IPS-18a (cell line): ENCODE results near the gene PCDHGA8.
A peak's percentile ranks its signal among the peaks of the same experiment; 100 is the strongest.
"Not testable (repeated sequence)": the region's sequence is repeated elsewhere in the genome, so short reads cannot be mapped to it uniquely, and the experiment has no call there.

Experiments
- H3K27ac ChIP-seq: one replicate; pipeline ENCODE4 v1.5.1; 2013; ENCODE audit warnings: low read length
- H3K27me3 ChIP-seq: one replicate; pipeline ENCODE4 v1.6.1; 2013; ENCODE audit warnings: mild to moderate bottlenecking, low read length; ENCODE audit not compliant: control insufficient read depth, insufficient read depth
- H3K36me3 ChIP-seq: one replicate; pipeline ENCODE4 v1.6.1; 2013; ENCODE audit warnings: low read depth, low read length; ENCODE audit not compliant: control insufficient read depth
- H3K4me1 ChIP-seq: one replicate; pipeline ENCODE4 v1.6.1; 2013; ENCODE audit warnings: low read depth, low read length; ENCODE audit not compliant: control insufficient read depth
- H3K4me3 ChIP-seq: one replicate; pipeline ENCODE4 v1.5.1; 2013; ENCODE audit warnings: low read length
- H3K9ac ChIP-seq: one replicate; pipeline ENCODE4 v1.6.1; 2013; ENCODE audit warnings: mild to moderate bottlenecking, low read length, moderate library complexity
- H3K9me3 ChIP-seq: one replicate; pipeline ENCODE4 v1.6.1; 2013; ENCODE audit warnings: low read depth, low read length; ENCODE audit not compliant: control insufficient read depth

PCDHGA8 gene

GRCh38 chr5:141414548-141415274 lies 22.3 kb downstream of the PCDHGA8 start:
- not testable (repeated sequence) for H3K36me3 ChIP-seq, H3K27ac ChIP-seq, H3K4me1 ChIP-seq, H3K27me3 ChIP-seq, H3K9ac ChIP-seq, H3K4me3 ChIP-seq
- peaks cover 16% of the 10 kb centered on the region for H3K9me3 ChIP-seq

GRCh38 chr5:141415275-141415618 lies 22.8 kb downstream of the PCDHGA8 start:
- peaks cover 20% of the 10 kb centered on the region for H3K9me3 ChIP-seq
- H3K27ac ChIP-seq, H3K4me3 ChIP-seq, H3K9ac ChIP-seq, H3K36me3 ChIP-seq, H3K4me1 ChIP-seq, H3K27me3 ChIP-seq: not testable (repeated sequence)

GRCh38 chr5:141417494-141418172 lies 25.2 kb downstream of the PCDHGA8 start, which contains the start of gene PCDHGB7:
Gene PCDHGB7 (plus strand): TSS chr5:141417677. CDS start chr5:141417860, 183 bp downstream.
- H3K27ac ChIP-seq, H3K4me1 ChIP-seq, H3K27me3 ChIP-seq, H3K36me3 ChIP-seq: not testable (repeated sequence)
- Histone ChIP-seq H3K9ac (peak within 1 kb of the TSS; percentile 73), H3K9me3 (peaks cover 38% of the 10 kb centered on the region), H3K4me3 (peak within 1 kb of the TSS; percentile 73)

- H3K27me3 ChIP-seq, result peaks cover 8% of the 10 kb centered on the region
- H3K27ac ChIP-seq, result no peak overlapping the region
- H3K9ac ChIP-seq, result no peak overlapping the region
- no peaks in the 10 kb centered on the region for H3K4me1 ChIP-seq
- H3K36me3 ChIP-seq, result no peaks in the 10 kb centered on the region
- H3K9me3 ChIP-seq, result peaks cover 42% of the 10 kb centered on the region
- no peak overlapping the region for H3K4me3 ChIP-seq
Measured at GRCh38 chr5:141419074-141419880, 26.8 kb downstream of the PCDHGA8 start.

GRCh38 chr5:141420855-141421488 lies 28.5 kb downstream of the PCDHGA8 start, which contains the start of gene PCDHGA11:
Gene PCDHGA11 (plus strand): TSS chr5:141421051. CDS start chr5:141421228, 177 bp downstream.
- peak within 1 kb of the TSS; percentile 5 for H3K4me3 ChIP-seq
- no peak within 1 kb of the TSS for H3K9ac ChIP-seq
- H3K27ac ChIP-seq, result no peak within 1 kb of the TSS
- no peaks in the 10 kb centered on the region for H3K36me3 ChIP-seq
- peaks cover 8% of the 10 kb centered on the region for H3K27me3 ChIP-seq
- peaks cover 51% of the 10 kb centered on the region for H3K9me3 ChIP-seq
- no peaks in the 10 kb centered on the region for H3K4me1 ChIP-seq

GRCh38 chr5:141421489-141421855 lies 29.0 kb downstream of the PCDHGA8 start:
- Histone ChIP-seq H3K27ac (no peak overlapping the region), H3K27me3 (peaks cover 8% of the 10 kb centered on the region), H3K9ac (no peak overlapping the region), H3K4me1 (no peaks in the 10 kb centered on the region), H3K9me3 (peaks cover 56% of the 10 kb centered on the region), H3K36me3 (no peaks in the 10 kb centered on the region), H3K4me3 (no peak overlapping the region)

- Histone ChIP-seq H3K27ac (no peak overlapping the region), H3K36me3 (no peaks in the 10 kb centered on the region), H3K27me3 (peaks cover 8% of the 10 kb centered on the region), H3K9me3 (peaks cover 69% of the 10 kb centered on the region), H3K4me3 (no peak overlapping the region), H3K9ac (no peak overlapping the region), H3K4me1 (no peaks in the 10 kb centered on the region)
Measured at GRCh38 chr5:141422742-141423291, 30.4 kb downstream of the PCDHGA8 start.

- no peaks in the 10 kb centered on the region for H3K4me1 ChIP-seq
- H3K9me3 ChIP-seq, result peaks cover 56% of the 10 kb centered on the region
- no peak overlapping the region for H3K9ac ChIP-seq
- no peaks in the 10 kb centered on the region for H3K27me3 ChIP-seq
- no peaks in the 10 kb centered on the region for H3K36me3 ChIP-seq
- no peak overlapping the region for H3K4me3 ChIP-seq
- H3K27ac ChIP-seq, result no peak overlapping the region
Measured at GRCh38 chr5:141427783-141428426, 35.5 kb downstream of the PCDHGA8 start.

- no peak within 1 kb of the TSS for H3K27ac ChIP-seq
- no peak within 1 kb of the TSS for H3K9ac ChIP-seq
- no peaks in the 10 kb centered on the region for H3K36me3 ChIP-seq
- no peaks in the 10 kb centered on the region for H3K4me1 ChIP-seq
- H3K27me3 ChIP-seq, result no peaks in the 10 kb centered on the region
- peaks cover 50% of the 10 kb centered on the region for H3K9me3 ChIP-seq
- no peak within 1 kb of the TSS for H3K4me3 ChIP-seq
Measured at GRCh38 chr5:141430332-141431113, 38.1 kb downstream of the PCDHGA8 start, which contains the start of gene PCDHGA12. Gene PCDHGA12 (plus strand): TSS chr5:141430507. CDS start chr5:141430760, 253 bp downstream.

GRCh38 chr5:141431286-141431685 lies 38.9 kb downstream of the PCDHGA8 start:
- H3K4me1 ChIP-seq, result no peaks in the 10 kb centered on the region
- H3K4me3 ChIP-seq, result no peak overlapping the region
- H3K9ac ChIP-seq, result no peak overlapping the region
- no peaks in the 10 kb centered on the region for H3K27me3 ChIP-seq
- H3K27ac ChIP-seq, result no peak overlapping the region
- no peaks in the 10 kb centered on the region for H3K36me3 ChIP-seq
- peaks cover 44% of the 10 kb centered on the region for H3K9me3 ChIP-seq
